Right cardiac atrium (tissue), 5 donors: ENCODE measurements around the gene WDR27. TPM values are rescaled to one million over a fixed set of nuclear protein-coding genes. Genes with fewer than 3 reads are reported as not detected.
"Not testable (repeated sequence)": the region's sequence is repeated elsewhere in the genome, so short reads cannot be mapped to it uniquely, and the experiment has no call there.

Experiments used
- ATAC-seq, 2 donors: fragments of 200-7000 bp; cut with Tn5 transposase; one replicate each; pipeline versions ENCODE4 v1.8.0 to v1.9.1; 2020; ENCODE audit warnings: moderate library complexity in 2 of 2, mild to moderate bottlenecking in 1 of 2
- DNase-seq, 3 donors: peaks; one replicate each; pipeline ENCODE4 v3.0.0-alpha.2; 2020
- H3K27ac ChIP-seq: one replicate; pipeline ENCODE4 v1.5.1; 2013; ENCODE audit warnings: mild to moderate bottlenecking, low read length, control low read depth, moderate library complexity
- H3K27me3 ChIP-seq: one replicate; pipeline ENCODE4 v1.6.1; 2013; ENCODE audit not compliant: control insufficient read depth, insufficient read depth
- H3K4me1 ChIP-seq: one replicate; pipeline ENCODE4 v1.6.1; 2013; ENCODE audit warnings: low read length; ENCODE audit not compliant: control insufficient read depth, insufficient read depth
- H3K4me3 ChIP-seq: one replicate; pipeline ENCODE4 v1.5.1; 2013; ENCODE audit warnings: low read length, control low read depth
- H3K9me3 ChIP-seq: one replicate; pipeline ENCODE4 v1.6.1; 2013; ENCODE audit warnings: low read length; ENCODE audit not compliant: control insufficient read depth
- WGBS: extraction: QIAGEN DNeasy Blood & Tissue Kit; methylation state at CpG from one replicate; pipeline ENCODE4 v1.1.7; 2013; 5-methylcytosine and 5-hydroxymethylcytosine counted together
- intact Hi-C, 4 donors: fragments of 100-400 bp; cut with DNase I; formaldehyde crosslinking; loops; one replicate each; pipeline versions ENCODE4 v1.11.0 to v1.14.0; 2022 to 2023
- polyA plus RNA-seq: library from polyadenylated mRNA; stranded (reverse); fragments of 200-250 nt; gene quantifications from one replicate; pipeline ENCODE4 v1.2.3, GENCODE V29; 2013
- total RNA-seq, 4 donors: library from RNA; stranded (reverse); fragmentation: NEBNext Ultra II Directional; extraction: Animal tissue kit (Norgen Biotek cat#: 25700); gene quantifications; one replicate each; pipeline ENCODE4 v1.2.1, GENCODE V29; 2021
- donor health status: healthy with polysubstance abuse.
- donor health status: DM: no; HTN: yes; CAD: no.
- donor health status: DM: no; HTN: no; CAD: no.
- donor health status: DM: no; HTN: yes; CAD: no; lungs with severe emphysema.
- donor health status: DM: yes; HTN: yes; CAD: no.

Gene WDR27
- total and polyA plus RNA-seq, 5 donors: 6.3 to 13.6 (median 11.1) TPM

- no peak for DNase-seq
- H3K4me3 ChIP-seq: peak overlapping the region; percentile 7
Observed at GRCh38 chr6:169451065-169451838, 250.6 kb downstream of the WDR27 start.

GRCh38 chr6:169450097-169450496 is 251.7 kb downstream of the WDR27 start:
- H3K9me3 ChIP-seq: no peaks in the 10 kb centered on the region
- H3K27ac ChIP-seq: no peak overlapping the region
- WGBS: 82% methylated on average over 12 of the region's 12 CpGs
- H3K4me3 ChIP-seq: no peak overlapping the region
- DNase-seq: no peak
- intact Hi-C loops: no loop called here
- no peaks in the 10 kb centered on the region for H3K4me1 ChIP-seq
- no peak for ATAC-seq
- H3K27me3 ChIP-seq: no peaks in the 10 kb centered on the region

More at GRCh38 chr6:169451065-169451838, 250.6 kb downstream of the WDR27 start:
- Histone ChIP-seq H3K27me3 (no peaks in the 10 kb centered on the region), H3K27ac (peak overlapping the region; percentile 6), H3K9me3 (no peaks in the 10 kb centered on the region), H3K4me1 (no peaks in the 10 kb centered on the region)
- intact Hi-C loops: no loop called here
- ATAC-seq: no peak
- 69% methylated on average over 14 of the region's 14 CpGs for WGBS

- Histone ChIP-seq H3K27ac (no peak overlapping the region), H3K4me3 (no peak overlapping the region), H3K9me3 (no peaks in the 10 kb centered on the region), H3K4me1 (no peaks in the 10 kb centered on the region), H3K27me3 (no peaks in the 10 kb centered on the region)
- WGBS: 79% methylated on average over 6 of the region's 6 CpGs
- no peak for ATAC-seq
- intact Hi-C loops: loop anchor here in 1 of 4 donors (10.0 kb wide), 1 partner anchor 104 kb away; no protein-coding TSS in a partner anchor
- no peak for DNase-seq
Observed at GRCh38 chr6:169449221-169449620, 252.6 kb downstream of the WDR27 start.

GRCh38 chr6:169445661-169446581 is 255.9 kb downstream of the WDR27 start:
- no peak for ATAC-seq
- intact Hi-C loops: loop anchor here in 1 of 4 donors (10.0 kb wide), 1 partner anchor 101 kb away; no protein-coding TSS in a partner anchor

GRCh38 chr6:169445227-169445626 is 256.6 kb downstream of the WDR27 start:
- H3K4me1 ChIP-seq: no peaks in the 10 kb centered on the region
- H3K27ac ChIP-seq: no peak overlapping the region
- no peaks in the 10 kb centered on the region for H3K9me3 ChIP-seq
- no peak for ATAC-seq
- 92% methylated on average over 7 of the region's 7 CpGs for WGBS
- H3K27me3 ChIP-seq: no peaks in the 10 kb centered on the region
- H3K4me3 ChIP-seq: no peak overlapping the region
- DNase-seq: no peak
- intact Hi-C loops: loop anchor here in 1 of 4 donors (10.0 kb wide), 1 partner anchor 100 kb away; no protein-coding TSS in a partner anchor

More at GRCh38 chr6:169445661-169446581, 255.9 kb downstream of the WDR27 start:
- H3K27ac ChIP-seq: no peak overlapping the region
- no peaks in the 10 kb centered on the region for H3K4me1 ChIP-seq
- no peaks in the 10 kb centered on the region for H3K9me3 ChIP-seq
- peak in 1 of 3 donors; percentile 51 for DNase-seq
- H3K27me3 ChIP-seq: no peaks in the 10 kb centered on the region
- H3K4me3 ChIP-seq: no peak overlapping the region
- WGBS: 92% methylated on average over 27 of the region's 27 CpGs

GRCh38 chr6:169441292-169441691 is 260.5 kb downstream of the WDR27 start:
- H3K4me3 ChIP-seq: no peak overlapping the region
- no peak for DNase-seq
- 90% methylated on average over 5 of the region's 5 CpGs for WGBS
- no peaks in the 10 kb centered on the region for H3K27me3 ChIP-seq
- no peaks in the 10 kb centered on the region for H3K4me1 ChIP-seq
- no peaks in the 10 kb centered on the region for H3K9me3 ChIP-seq
- intact Hi-C loops: loop anchor here in 1 of 4 donors (10.0 kb wide), 1 partner anchor 96 kb away; no protein-coding TSS in a partner anchor
- H3K27ac ChIP-seq: no peak overlapping the region
- no peak for ATAC-seq

- Histone ChIP-seq H3K4me1 (no peaks in the 10 kb centered on the region), H3K4me3 (no peak overlapping the region), H3K27me3 (no peaks in the 10 kb centered on the region), H3K9me3 (no peaks in the 10 kb centered on the region), H3K27ac (no peak overlapping the region)
- WGBS: 0% methylated on average over 1 of the region's 1 CpG
- intact Hi-C loops: loop anchor here in 1 of 4 donors (10.0 kb wide), 1 partner anchor 95 kb away; no protein-coding TSS in a partner anchor
- ATAC-seq (no peak), DNase-seq (no peak)
Observed at GRCh38 chr6:169439710-169440109, 262.1 kb downstream of the WDR27 start.

GRCh38 chr6:169434554-169434953 is 267.3 kb downstream of the WDR27 start:
- H3K4me1 ChIP-seq, H3K27me3 ChIP-seq, H3K27ac ChIP-seq, H3K4me3 ChIP-seq, intact Hi-C loops, H3K9me3 ChIP-seq, ATAC-seq, DNase-seq: not testable (repeated sequence)

GRCh38 chr6:169429001-169429400 is 272.8 kb downstream of the WDR27 start:
- ATAC-seq: no peak
- intact Hi-C loops: no loop called here
- DNase-seq: no peak
- no peak overlapping the region for H3K4me3 ChIP-seq
- H3K27me3 ChIP-seq: no peaks in the 10 kb centered on the region
- no peaks in the 10 kb centered on the region for H3K4me1 ChIP-seq
- WGBS: 92% methylated on average over 11 of the region's 11 CpGs
- no peak overlapping the region for H3K27ac ChIP-seq
- H3K9me3 ChIP-seq: no peaks in the 10 kb centered on the region

- no peaks in the 10 kb centered on the region for H3K4me1 ChIP-seq
- DNase-seq (no peak), ATAC-seq (peak; percentile 43 to 62)
- H3K4me3 ChIP-seq: no peak overlapping the region
- H3K27me3 ChIP-seq: no peaks in the 10 kb centered on the region
- H3K9me3 ChIP-seq: no peaks in the 10 kb centered on the region
- peak overlapping the region; percentile 9 for H3K27ac ChIP-seq
- WGBS: 38% methylated on average over 12 of the region's 12 CpGs
- intact Hi-C loops: no loop called here
Observed at GRCh38 chr6:169428532-169428931, 273.3 kb downstream of the WDR27 start.

GRCh38 chr6:169427856-169428255 is 274.0 kb downstream of the WDR27 start:
- no peak overlapping the region for H3K4me3 ChIP-seq
- intact Hi-C loops: no loop called here
- H3K9me3 ChIP-seq: no peaks in the 10 kb centered on the region
- peak; percentile 77 to 85 for ATAC-seq
- H3K4me1 ChIP-seq: no peaks in the 10 kb centered on the region
- DNase-seq: peak in 2 of 3 donors; percentile 67 to 69
- WGBS: 30% methylated on average over 11 of the region's 11 CpGs
- no peaks in the 10 kb centered on the region for H3K27me3 ChIP-seq
- H3K27ac ChIP-seq: peak overlapping the region; percentile 63
